GM19025 (cell line): Measurements from ENCODE around the gene AHRR.
A peak's percentile ranks its signal among the peaks of the same experiment; 100 is the strongest.
"Not testable (repeated sequence)": the region's sequence is repeated elsewhere in the genome, so short reads cannot be mapped to it uniquely, and the experiment has no call there.

ENCODE experiments used
- ATAC-seq: cut with Tn5 transposase; IDR thresholded peaks from one replicate; pipeline ENCODE4 v1.9.1; 2021; ENCODE audit warnings: mild to moderate bottlenecking, low read depth, moderate library complexity; ENCODE audit not compliant: unreplicated experiment

Gene AHRR

GRCh38 chr5:362978-363765 is 41.7 kb downstream of the AHRR start:
- no peak for ATAC-seq

- ATAC-seq, result no peak
Observed at GRCh38 chr5:364497-364896, 43.0 kb downstream of the AHRR start.

GRCh38 chr5:366541-367357 is 45.2 kb downstream of the AHRR start:
- ATAC-seq, result no peak

- ATAC-seq, result no peak
Observed at GRCh38 chr5:367358-368130, 46.0 kb downstream of the AHRR start.

GRCh38 chr5:368183-369084 is 46.9 kb downstream of the AHRR start:
- peak; percentile 56 for ATAC-seq

GRCh38 chr5:369151-369868 is 47.8 kb downstream of the AHRR start:
- ATAC-seq, result no peak

- not testable (repeated sequence) for ATAC-seq
Observed at GRCh38 chr5:369869-370236, 48.3 kb downstream of the AHRR start.

GRCh38 chr5:370311-370958 is 48.9 kb downstream of the AHRR start:
- no peak for ATAC-seq

GRCh38 chr5:370959-371810 is 49.7 kb downstream of the AHRR start:
- no peak for ATAC-seq

- no peak for ATAC-seq
Observed at GRCh38 chr5:371811-372555, 50.5 kb downstream of the AHRR start.

GRCh38 chr5:372556-372995 is 51.1 kb downstream of the AHRR start:
- no peak for ATAC-seq

GRCh38 chr5:372996-373709 is 51.6 kb downstream of the AHRR start:
- ATAC-seq, result peak; percentile 5

GRCh38 chr5:373710-374602 is 52.4 kb downstream of the AHRR start:
- peak; percentile 39 for ATAC-seq

- ATAC-seq, result no peak
Observed at GRCh38 chr5:374631-375335, 53.3 kb downstream of the AHRR start.

GRCh38 chr5:375336-375920 is 53.9 kb downstream of the AHRR start:
- ATAC-seq, result no peak
